SK-N-MC (cell line): ENCODE data around the gene RIN1.

ENCODE experiments used
- EZH2 ChIP-seq: fragments of 200-600 bp; sonication (generic); IDR thresholded peaks from one replicate; pipeline ENCODE4 v1.6.1; 2017; ENCODE audit warnings: antibody characterized with exemption
- POLR2AphosphoS5 ChIP-seq: IDR thresholded peaks from 2 replicates; pipeline ENCODE4 v1.6.1; 2012; ENCODE audit warnings: mild to moderate bottlenecking, low read depth, low read length, borderline replicate concordance

GRCh38 chr11:66324664-66325063 is 11.6 kb downstream of the RIN1 start:
- no peak for TF ChIP-seq EZH2
- no peak for TF ChIP-seq POLR2AphosphoS5
